Fibroblast of lung (primary cell): ENCODE results near the gene DHRS7. TPM values are rescaled to one million over a fixed set of nuclear protein-coding genes. Genes with fewer than 3 reads are reported as not detected.

Experiments
- DNase-seq, 2 donors: peaks; one replicate each; pipeline versions ENCODE4 v3.0.0 to v3.0.0-alpha.2; 2010; ENCODE audit warnings: low read depth in 2 of 2
- H2AFZ ChIP-seq: 2 replicates; pipeline ENCODE4 v1.5.1; 2012; ENCODE audit warnings: low read length, control low read depth, inconsistent platforms
- H3K27ac ChIP-seq: 2 replicates; pipeline ENCODE4 v1.5.1; 2011; ENCODE audit warnings: low read length, control low read depth; ENCODE audit not compliant: insufficient read depth
- H3K27me3 ChIP-seq: 2 replicates; pipeline ENCODE4 v1.5.1; 2011; ENCODE audit warnings: mild to moderate bottlenecking, low read length; ENCODE audit not compliant: control insufficient read depth, insufficient read depth
- H3K36me3 ChIP-seq: 2 replicates; pipeline ENCODE4 v1.5.1; 2011; ENCODE audit warnings: low read length; ENCODE audit not compliant: control insufficient read depth, insufficient read depth
- H3K4me1 ChIP-seq: 2 replicates; pipeline ENCODE4 v1.5.1; 2011; ENCODE audit warnings: low read length; ENCODE audit not compliant: control insufficient read depth, insufficient read depth; ENCODE audit errors: extremely low read depth
- H3K4me2 ChIP-seq: 2 replicates; pipeline ENCODE4 v1.5.1; 2011; ENCODE audit warnings: low read length, control low read depth; ENCODE audit not compliant: insufficient read depth; ENCODE audit errors: extremely low read depth
- H3K4me3 ChIP-seq, 4 experiments: fragments of 200-600 bp in 1 of 4; sonication (generic) in 1 of 4; replicated peaks in 1 of 4; 2 replicates each; pipeline ENCODE4 v1.5.1; 2011 to 2016; ENCODE audit warnings: low read length in 4 of 4, low read depth in 3 of 4, mild to moderate bottlenecking in 3 of 4, control low read depth in 2 of 4, inconsistent platforms in 1 of 4, mixed read lengths in 1 of 4; ENCODE audit not compliant: insufficient read depth in 1 of 4; ENCODE audit errors: control extremely low read depth in 1 of 4
- H3K79me2 ChIP-seq: 2 replicates; pipeline ENCODE4 v1.5.1; 2012; ENCODE audit warnings: mild to moderate bottlenecking, low read length, inconsistent platforms; ENCODE audit not compliant: control insufficient read depth, insufficient read depth
- H3K9ac ChIP-seq: 2 replicates; pipeline ENCODE4 v1.5.1; 2011; ENCODE audit warnings: mild to moderate bottlenecking, low read length, control low read depth; ENCODE audit not compliant: insufficient read depth
- H3K9me3 ChIP-seq: 2 replicates; pipeline ENCODE4 v1.5.1; 2012; ENCODE audit warnings: low read depth, low read length; ENCODE audit not compliant: control insufficient read depth, insufficient read depth
- H4K20me1 ChIP-seq: 2 replicates; pipeline ENCODE4 v1.5.1; 2011; ENCODE audit warnings: low read length; ENCODE audit not compliant: control insufficient read depth, insufficient read depth; ENCODE audit errors: extremely low read depth
- EZH2 ChIP-seq: IDR thresholded peaks from 2 replicates; pipeline ENCODE4 v1.5.1; 2012; ENCODE audit warnings: low read length, control low read depth, mild to moderate bottlenecking; ENCODE audit errors: missing control alignments
- polyA plus RNA-seq, 2 donors: library from polyadenylated mRNA; depleted of rRNA in 1 of 2; stranded (reverse) in 1 of 2; unstranded in 1 of 2; fragments of >200 nt; gene quantifications; 2 replicates each; pipeline ENCODE4 v1.2.1, GENCODE V29; 2011 to 2012; ENCODE audit warnings: missing spikeins in 1 of 2
- total RNA-seq: library from RNA; depleted of rRNA; stranded (reverse); fragments of >200 nt; gene quantifications from 2 replicates; pipeline ENCODE4 v1.2.1, GENCODE V29; 2014
- TF ChIP-seq, protein P1 (sequence below), 2 donors: IDR thresholded peaks in 1 of 2; conservative IDR thresholded peaks in 1 of 2; 1 replicate in 1 of 2; 2 replicates in 1 of 2; pipeline ENCODE4 v1.5.1; 2011 to 2012; ENCODE audit warnings: low read length in 2 of 2, control low read depth in 1 of 2, inconsistent platforms in 1 of 2, low read depth in 1 of 2, mild to moderate bottlenecking in 1 of 2

Gene DHRS7
- total and polyA plus RNA-seq, 2 donors (not counting 1 experiment from before 2014, with no cell fraction given): 61.0 to 170 TPM

DNA sequence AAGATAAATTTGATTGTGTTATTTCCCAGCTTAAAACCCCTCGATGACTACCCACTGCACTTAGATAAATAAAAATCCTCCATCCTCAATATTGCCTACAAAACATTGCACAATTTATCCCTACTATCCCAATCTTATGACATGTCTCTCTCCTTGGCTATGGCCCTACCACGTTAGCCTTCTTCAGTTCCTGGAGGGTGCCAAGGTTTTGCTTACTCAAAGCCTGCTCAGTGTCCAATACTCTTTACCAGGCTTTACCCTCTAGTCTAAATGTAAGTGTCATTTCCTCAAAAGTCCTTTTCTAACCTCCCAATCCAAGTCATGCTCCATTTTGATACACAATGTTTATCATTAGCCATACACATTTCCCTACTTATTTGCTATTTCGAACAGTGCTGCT lies 48.8 kb upstream of the DHRS7 start:
- no peaks in the 10 kb centered on the region for H3K9me3 ChIP-seq
- no peak overlapping the region for H3K27ac ChIP-seq
- no peaks in the 10 kb centered on the region for H4K20me1 ChIP-seq
- no peaks in the 10 kb centered on the region for H3K27me3 ChIP-seq
- TF ChIP-seq, protein P1, sequence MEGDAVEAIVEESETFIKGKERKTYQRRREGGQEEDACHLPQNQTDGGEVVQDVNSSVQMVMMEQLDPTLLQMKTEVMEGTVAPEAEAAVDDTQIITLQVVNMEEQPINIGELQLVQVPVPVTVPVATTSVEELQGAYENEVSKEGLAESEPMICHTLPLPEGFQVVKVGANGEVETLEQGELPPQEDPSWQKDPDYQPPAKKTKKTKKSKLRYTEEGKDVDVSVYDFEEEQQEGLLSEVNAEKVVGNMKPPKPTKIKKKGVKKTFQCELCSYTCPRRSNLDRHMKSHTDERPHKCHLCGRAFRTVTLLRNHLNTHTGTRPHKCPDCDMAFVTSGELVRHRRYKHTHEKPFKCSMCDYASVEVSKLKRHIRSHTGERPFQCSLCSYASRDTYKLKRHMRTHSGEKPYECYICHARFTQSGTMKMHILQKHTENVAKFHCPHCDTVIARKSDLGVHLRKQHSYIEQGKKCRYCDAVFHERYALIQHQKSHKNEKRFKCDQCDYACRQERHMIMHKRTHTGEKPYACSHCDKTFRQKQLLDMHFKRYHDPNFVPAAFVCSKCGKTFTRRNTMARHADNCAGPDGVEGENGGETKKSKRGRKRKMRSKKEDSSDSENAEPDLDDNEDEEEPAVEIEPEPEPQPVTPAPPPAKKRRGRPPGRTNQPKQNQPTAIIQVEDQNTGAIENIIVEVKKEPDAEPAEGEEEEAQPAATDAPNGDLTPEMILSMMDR (conservative IDR thresholded peaks at IDR 0.05 in 1 of 2, IDR thresholded peaks at IDR 0.05 in 1 of 2; ENCODE audit: low read depth in 1 of 2, low read length in 2 of 2): no peak
- TF ChIP-seq EZH2: no peak
- H3K9ac ChIP-seq: no peak overlapping the region
- no peaks in the 10 kb centered on the region for H3K4me1 ChIP-seq
- no peak for DNase-seq
- H3K4me3 ChIP-seq: no peak overlapping the region
- H3K79me2 ChIP-seq: no peaks in the 10 kb centered on the region
- H3K36me3 ChIP-seq: no peaks in the 10 kb centered on the region
- no peak overlapping the region for H3K4me2 ChIP-seq
- no peak overlapping the region for H2AFZ ChIP-seq

DNA sequence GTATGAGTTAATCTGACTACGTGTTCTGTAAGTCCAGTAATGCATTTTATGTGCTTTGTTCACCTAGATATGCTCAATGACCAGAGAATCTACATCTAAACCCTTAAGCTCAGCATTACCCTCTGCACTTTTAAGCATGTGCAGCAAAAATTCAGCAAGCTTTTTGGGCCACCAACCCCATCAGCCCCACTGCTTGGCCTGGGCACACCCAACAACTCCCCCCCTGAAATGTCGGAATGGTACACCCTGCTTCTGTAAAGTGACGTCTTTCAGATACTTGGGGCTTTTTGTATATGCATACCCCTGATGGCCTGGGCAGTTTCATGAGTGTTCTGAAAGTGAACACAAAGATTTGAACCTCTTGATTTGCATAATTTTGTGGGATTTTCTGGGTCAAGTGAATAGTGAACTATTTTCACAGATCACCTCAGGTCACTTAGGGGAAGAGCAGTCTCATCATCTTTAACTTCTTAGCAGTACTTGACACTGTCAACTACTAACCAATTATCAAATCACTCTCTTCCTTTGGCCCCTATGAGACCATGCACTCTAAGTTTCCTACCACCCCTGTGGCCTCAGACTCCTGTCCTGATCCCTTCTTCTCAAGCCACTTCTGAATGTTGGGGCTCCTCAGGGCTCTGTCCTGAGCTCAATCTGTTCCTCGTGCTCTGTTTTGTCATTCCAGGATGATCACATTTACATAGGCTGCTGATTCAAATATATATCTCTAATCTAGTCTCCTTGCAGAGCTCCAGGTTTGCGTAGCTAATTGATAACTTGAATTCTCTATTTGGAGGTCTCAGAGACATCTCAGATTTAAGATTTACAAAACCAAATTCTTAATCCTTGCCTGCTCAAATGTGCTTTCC lies 47.5 kb upstream of the DHRS7 start:
- H2AFZ ChIP-seq: no peak overlapping the region
- no peaks in the 10 kb centered on the region for H3K4me1 ChIP-seq
- no peaks in the 10 kb centered on the region for H3K79me2 ChIP-seq
- no peak overlapping the region for H3K4me3 ChIP-seq
- H3K9me3 ChIP-seq: no peaks in the 10 kb centered on the region
- no peaks in the 10 kb centered on the region for H3K36me3 ChIP-seq
- TF ChIP-seq EZH2: no peak
- TF ChIP-seq, protein P1 (conservative IDR thresholded peaks at IDR 0.05 in 1 of 2, IDR thresholded peaks at IDR 0.05 in 1 of 2; ENCODE audit: low read depth in 1 of 2, low read length in 2 of 2): no peak
- H3K27me3 ChIP-seq: no peaks in the 10 kb centered on the region
- H3K27ac ChIP-seq: no peak overlapping the region
- no peaks in the 10 kb centered on the region for H4K20me1 ChIP-seq
- H3K4me2 ChIP-seq: no peak overlapping the region
- no peak overlapping the region for H3K9ac ChIP-seq
- no peak for DNase-seq

DNA sequence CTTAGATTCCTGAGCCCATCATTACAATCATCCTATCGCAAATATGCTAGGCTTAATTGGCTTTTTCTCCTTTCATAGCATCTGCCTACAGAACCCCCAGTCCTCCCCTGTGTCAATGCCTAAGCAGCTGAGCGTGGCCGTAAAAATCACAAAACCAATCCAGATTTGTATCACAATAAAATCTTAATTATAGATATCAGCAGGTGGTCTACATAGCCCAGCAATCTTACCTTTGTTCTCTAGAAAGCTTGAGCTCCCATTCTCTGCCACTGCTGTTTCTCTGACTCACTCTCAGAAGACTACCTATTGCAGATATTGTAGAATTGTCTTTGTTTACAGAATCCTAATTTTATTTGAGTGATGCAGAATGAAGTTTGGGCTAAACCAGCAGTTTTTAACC lies 46.0 kb upstream of the DHRS7 start:
- Histone ChIP-seq H4K20me1 (no peaks in the 10 kb centered on the region), H2AFZ (no peak overlapping the region), H3K9me3 (no peaks in the 10 kb centered on the region), H3K4me2 (no peak overlapping the region), H3K36me3 (no peaks in the 10 kb centered on the region), H3K9ac (no peak overlapping the region), H3K27me3 (no peaks in the 10 kb centered on the region), H3K4me3 (no peak overlapping the region), H3K27ac (no peak overlapping the region), H3K79me2 (no peaks in the 10 kb centered on the region), H3K4me1 (no peaks in the 10 kb centered on the region)
- no peak for TF ChIP-seq EZH2
- TF ChIP-seq, protein P1 (conservative IDR thresholded peaks at IDR 0.05 in 1 of 2, IDR thresholded peaks at IDR 0.05 in 1 of 2; ENCODE audit: low read depth in 1 of 2, low read length in 2 of 2): no peak
- DNase-seq: no peak
